Measurements from ENCODE around the gene REV1. TPM values are rescaled to one million over a fixed set of nuclear protein-coding genes. Genes with fewer than 3 reads are reported as not detected.

The REV1 gene
- total RNA-seq, 4 donors from 2014 or later = 37.3 to 71.0 (median 48.5) TPM

DNA sequence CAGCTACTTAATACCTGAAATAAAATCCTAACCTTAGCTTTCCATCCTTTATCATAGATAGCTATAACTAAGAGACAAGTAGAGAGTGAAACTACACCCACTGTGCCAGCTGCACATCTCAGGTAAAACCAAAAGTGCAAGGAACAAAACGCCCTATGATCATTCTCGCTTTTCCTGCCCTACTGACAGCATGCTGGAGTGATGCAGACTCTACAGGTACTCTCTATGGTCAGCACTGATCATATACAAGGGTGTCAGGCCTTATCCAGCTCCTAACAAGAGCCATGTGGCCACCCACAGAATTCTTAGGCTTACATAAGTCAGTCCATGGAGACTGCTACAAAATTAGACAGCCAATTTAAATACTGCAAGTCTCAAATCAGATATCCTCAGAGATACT lies 45.6 kb downstream of the REV1 start:
- TF ChIP-seq, protein P1, sequence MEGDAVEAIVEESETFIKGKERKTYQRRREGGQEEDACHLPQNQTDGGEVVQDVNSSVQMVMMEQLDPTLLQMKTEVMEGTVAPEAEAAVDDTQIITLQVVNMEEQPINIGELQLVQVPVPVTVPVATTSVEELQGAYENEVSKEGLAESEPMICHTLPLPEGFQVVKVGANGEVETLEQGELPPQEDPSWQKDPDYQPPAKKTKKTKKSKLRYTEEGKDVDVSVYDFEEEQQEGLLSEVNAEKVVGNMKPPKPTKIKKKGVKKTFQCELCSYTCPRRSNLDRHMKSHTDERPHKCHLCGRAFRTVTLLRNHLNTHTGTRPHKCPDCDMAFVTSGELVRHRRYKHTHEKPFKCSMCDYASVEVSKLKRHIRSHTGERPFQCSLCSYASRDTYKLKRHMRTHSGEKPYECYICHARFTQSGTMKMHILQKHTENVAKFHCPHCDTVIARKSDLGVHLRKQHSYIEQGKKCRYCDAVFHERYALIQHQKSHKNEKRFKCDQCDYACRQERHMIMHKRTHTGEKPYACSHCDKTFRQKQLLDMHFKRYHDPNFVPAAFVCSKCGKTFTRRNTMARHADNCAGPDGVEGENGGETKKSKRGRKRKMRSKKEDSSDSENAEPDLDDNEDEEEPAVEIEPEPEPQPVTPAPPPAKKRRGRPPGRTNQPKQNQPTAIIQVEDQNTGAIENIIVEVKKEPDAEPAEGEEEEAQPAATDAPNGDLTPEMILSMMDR (IDR thresholded peaks at IDR 0.05) = no peak
- no peak for TF ChIP-seq POLR2A (IDR thresholded peaks at IDR 0.05)
- WGBS, 2 donors = 81 to 88% methylated on average over 2 of the region's 2 CpGs
- no peak for DNase-seq (ENCODE audit: low spot score in 2 of 2)
- intact Hi-C loops (cut with DNase I; ENCODE audit: low total_unique reads) = no loop called here
- H3K4me3 ChIP-seq (ENCODE audit: low read depth, poor library complexity, severe bottlenecking) = no peak overlapping the region

DNA sequence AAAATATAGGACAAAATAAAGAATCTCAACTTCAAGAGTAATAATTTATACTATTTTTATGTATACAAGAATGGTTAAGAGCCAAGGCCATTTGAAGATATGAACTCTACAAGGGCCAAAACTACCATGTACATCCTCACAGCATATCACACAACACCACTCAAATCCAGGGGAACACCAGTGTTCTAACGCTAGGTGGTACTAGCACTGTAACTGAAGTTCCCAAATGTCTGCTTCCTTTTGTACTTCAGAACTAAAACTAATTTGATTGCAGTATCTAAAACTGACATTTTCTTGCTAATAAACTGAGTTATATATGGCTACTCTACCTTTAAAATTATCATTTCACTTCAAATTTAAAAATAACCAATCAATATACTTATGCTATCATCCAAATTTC lies 47.0 kb downstream of the REV1 start:
- DNase-seq (ENCODE audit: low spot score in 2 of 2) = no peak
- TF ChIP-seq POLR2A (IDR thresholded peaks at IDR 0.05) = no peak
- TF ChIP-seq, protein P1 (IDR thresholded peaks at IDR 0.05) = no peak
- intact Hi-C loops (cut with DNase I; ENCODE audit: low total_unique reads) = no loop called here
- H3K4me3 ChIP-seq (ENCODE audit: low read depth, poor library complexity, severe bottlenecking) = no peak overlapping the region
- 73 to 74% methylated on average over 1 of the region's 1 CpG for WGBS, 2 donors

DNA sequence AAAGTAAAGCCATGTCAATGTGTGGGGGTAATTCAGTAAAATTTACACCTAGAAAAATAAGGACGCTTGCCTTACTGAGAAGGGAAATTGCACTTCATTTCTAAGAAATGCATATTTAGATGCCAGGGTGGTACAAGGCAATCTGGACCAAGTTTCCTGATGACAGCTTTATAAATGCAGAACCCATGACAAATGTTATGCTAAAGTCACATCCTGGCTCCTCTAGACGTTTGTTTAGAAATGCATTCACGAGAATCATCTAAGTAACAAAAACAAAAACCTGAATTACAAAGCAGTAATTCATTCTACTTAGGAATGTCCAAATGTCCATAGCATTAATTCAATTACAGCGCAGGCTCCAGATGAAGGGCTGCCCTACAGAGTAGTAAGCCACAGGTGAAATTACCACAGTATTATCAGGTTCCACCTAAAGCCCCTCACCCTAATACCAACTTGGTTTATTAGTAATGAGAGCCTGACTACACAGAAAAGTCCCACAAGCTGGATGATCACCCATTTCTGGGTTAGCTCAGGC lies 49.8 kb downstream of the REV1 start:
- no peak overlapping the region for H3K4me3 ChIP-seq (ENCODE audit: low read depth, poor library complexity, severe bottlenecking)
- 85 to 86% methylated on average over 4 of the region's 4 CpGs for WGBS, 2 donors
- intact Hi-C loops (cut with DNase I; ENCODE audit: low total_unique reads) = no loop called here
- no peak for DNase-seq (ENCODE audit: low spot score in 2 of 2)
- no peak for TF ChIP-seq POLR2A (IDR thresholded peaks at IDR 0.05)
- TF ChIP-seq, protein P1 (IDR thresholded peaks at IDR 0.05) = no peak

DNA sequence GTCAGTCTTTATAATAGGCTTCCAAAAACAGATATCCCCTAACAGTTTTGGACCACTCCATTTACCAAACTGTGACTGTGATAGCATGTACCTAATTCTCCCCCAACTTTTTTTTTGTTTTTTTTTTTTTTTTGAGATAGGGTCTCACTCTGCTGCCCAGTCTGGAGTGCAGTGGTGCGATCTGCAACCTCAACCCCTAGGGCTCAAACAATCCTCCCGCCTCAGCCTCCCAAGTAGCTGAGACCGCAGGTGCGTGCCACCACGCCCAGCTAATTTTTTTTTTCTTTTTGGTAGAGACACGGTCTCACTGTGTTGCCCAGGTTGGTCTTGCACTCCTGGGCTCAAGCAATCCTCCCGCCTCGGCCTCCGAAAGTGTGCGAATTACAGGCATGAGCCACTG lies 52.9 kb downstream of the REV1 start:
- DNase-seq (ENCODE audit: low spot score in 2 of 2) = no peak
- no peak overlapping the region for H3K4me3 ChIP-seq (ENCODE audit: low read depth, poor library complexity, severe bottlenecking)
- intact Hi-C loops (cut with DNase I; ENCODE audit: low total_unique reads) = no loop called here
- 97 to 98% methylated on average over 10 of the region's 10 CpGs for WGBS, 2 donors
- TF ChIP-seq, protein P1 (IDR thresholded peaks at IDR 0.05) = no peak
- TF ChIP-seq POLR2A (IDR thresholded peaks at IDR 0.05) = no peak

DNA sequence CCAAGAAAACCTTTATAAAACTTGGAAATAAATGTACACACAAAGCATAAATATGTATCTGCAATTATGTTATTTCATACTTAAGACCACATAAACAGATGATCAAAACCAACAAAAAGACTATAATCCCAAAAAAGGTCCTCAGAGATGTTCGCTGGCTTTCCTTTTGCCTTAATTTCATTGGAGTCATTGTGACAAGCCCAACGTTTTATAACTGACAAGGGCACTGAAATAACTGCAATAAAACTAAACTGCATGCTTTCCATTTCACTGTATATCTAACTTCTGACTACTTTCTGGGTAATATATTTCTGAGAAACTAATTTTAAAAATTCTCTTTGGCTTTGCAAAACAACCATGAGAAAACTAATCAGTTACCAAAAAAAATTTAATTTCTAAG lies 56.5 kb downstream of the REV1 start:
- no peak overlapping the region for H3K4me3 ChIP-seq (ENCODE audit: low read depth, poor library complexity, severe bottlenecking)
- WGBS, 2 donors = 71 to 77% methylated on average over 2 of the region's 2 CpGs
- no peak for TF ChIP-seq POLR2A (IDR thresholded peaks at IDR 0.05)
- TF ChIP-seq, protein P1 (IDR thresholded peaks at IDR 0.05) = no peak
- no peak for DNase-seq (ENCODE audit: low spot score in 2 of 2)
- intact Hi-C loops (cut with DNase I; ENCODE audit: low total_unique reads) = no loop called here

DNA sequence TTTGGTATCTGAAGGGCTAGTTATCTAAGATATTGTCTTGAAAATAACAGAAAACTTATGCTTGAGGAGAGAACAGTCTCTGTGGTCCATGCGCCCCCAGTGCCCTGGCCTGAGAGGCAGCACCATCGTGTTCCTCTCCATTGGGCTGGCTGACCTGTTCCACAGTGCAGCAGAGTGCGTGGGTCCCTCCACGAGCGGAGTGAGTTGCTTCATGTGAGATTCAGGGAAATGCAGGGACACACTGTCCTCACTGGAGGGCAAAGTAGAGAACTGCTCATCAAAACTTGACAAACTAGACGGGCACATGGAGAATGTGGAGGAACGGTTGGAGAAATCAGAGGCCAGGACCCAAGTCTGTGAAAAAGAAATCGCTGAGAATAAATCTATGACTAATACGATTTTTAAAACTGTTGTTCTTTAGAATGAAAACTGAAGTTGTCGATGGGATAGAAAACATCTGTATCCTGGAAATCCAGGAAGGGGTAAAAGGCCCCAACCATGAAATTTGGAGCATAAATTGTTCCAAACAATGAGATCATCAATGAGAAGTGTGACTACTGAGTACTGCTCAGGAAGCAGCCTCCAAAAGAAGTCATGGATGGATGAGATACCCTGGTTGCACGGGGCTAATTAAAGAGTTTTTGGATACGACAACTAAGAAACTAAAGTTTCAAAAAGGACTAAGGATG lies 58.1 kb downstream of the REV1 start:
- H3K4me3 ChIP-seq (ENCODE audit: low read depth, poor library complexity, severe bottlenecking) = no peak overlapping the region
- intact Hi-C loops (cut with DNase I; ENCODE audit: low total_unique reads) = no loop called here
- 81 to 83% methylated on average over 12 of the region's 12 CpGs for WGBS, 2 donors
- no peak for DNase-seq (ENCODE audit: low spot score in 2 of 2)
- TF ChIP-seq POLR2A (IDR thresholded peaks at IDR 0.05) = no peak
- TF ChIP-seq, protein P1 (IDR thresholded peaks at IDR 0.05) = no peak
